GM12878 (cell line): Measurements from ENCODE around the gene SEC11A. TPM values are rescaled to one million over a fixed set of nuclear protein-coding genes. Genes with fewer than 3 reads are reported as not detected.

Experiments used
- ATAC-seq: fragments of 200-7000 bp; cut with Tn5 transposase; 3 replicates; pipeline ENCODE4 v1.9.1; 2020; ENCODE audit warnings: mild to moderate bottlenecking, moderate library complexity
- BruUV-seq: library from RNA; stranded (reverse); fragments of 400-500 nt; replicated peaks from 2 replicates; lab custom pipeline; 2021; lab: Mats Ljungman, UMichigan
- CTCF ChIA-PET: fragments of 300-600 bp; sonication (Branson Sonifier 250); formaldehyde crosslinking; extraction: SDS; loops from one replicate; lab custom pipeline; 2021; ENCODE audit warnings: inconsistent platforms; lab: Yijun Ruan, JAX
- POLR2A ChIA-PET: fragments of 350-600 bp; formaldehyde crosslinking; extraction: SDS; loops from one replicate; lab custom pipeline; 2021; ENCODE audit warnings: inconsistent platforms; lab: Charles Lee
- RAD21 ChIA-PET: fragments of 300-600 bp; sonication (Branson Sonifier 250); formaldehyde crosslinking; loops from one replicate; lab custom pipeline; 2023; ENCODE audit warnings: antibody characterized with exemption; ENCODE audit not compliant: unreplicated experiment; lab: Charles Lee
- SMC1A ChIA-PET: fragments of 300-600 bp; sonication (Branson Sonifier 250); formaldehyde crosslinking; loops from one replicate; lab custom pipeline; 2023; ENCODE audit not compliant: unreplicated experiment, uncharacterized antibody; lab: Charles Lee
- DNase-seq: peaks from one replicate; pipeline ENCODE4 v3.0.0-alpha.2; 2011; ENCODE audit warnings: low read depth, low spot score
- FAIRE-seq: peaks from 3 replicates; lab custom pipeline; 2011; peaks lifted over from hg19 to GRCh38; lab: Jason Lieb, UNC
- H2AFZ ChIP-seq: 2 replicates; pipeline ENCODE4 v1.6.0; 2011; ENCODE audit warnings: low read depth, low read length, control low read depth; ENCODE audit not compliant: control insufficient read depth
- H3K27ac ChIP-seq: 2 replicates; pipeline ENCODE4 v1.5.1; 2011; ENCODE audit warnings: control low read depth; ENCODE audit not compliant: control insufficient read depth, insufficient read depth
- H3K27me3 ChIP-seq, 2 experiments: replicated peaks in 1 of 2; 2 replicates each; pipeline versions ENCODE4 v1.6.0 to v1.6.1; 2011; ENCODE audit warnings: low read length in 1 of 2; ENCODE audit not compliant: control insufficient read depth in 2 of 2, insufficient read depth in 2 of 2
- H3K36me3 ChIP-seq, 2 experiments: 2 replicates each; pipeline ENCODE4 v1.5.1; 2011; ENCODE audit warnings: low read length in 1 of 2; ENCODE audit not compliant: control insufficient read depth in 2 of 2, insufficient read depth in 2 of 2
- H3K4me1 ChIP-seq: 2 replicates; pipeline ENCODE4 v1.6.1; 2011; ENCODE audit warnings: mild to moderate bottlenecking, low read length, moderate library complexity, mixed read lengths; ENCODE audit not compliant: control insufficient read depth, insufficient read depth
- H3K4me2 ChIP-seq: 2 replicates; pipeline ENCODE4 v1.6.0; 2011; ENCODE audit warnings: control low read depth; ENCODE audit not compliant: control insufficient read depth, insufficient read depth
- H3K4me3 ChIP-seq: fragments of 200-600 bp; sonication (generic); 2 replicates; pipeline ENCODE4 v1.5.1; 2016
- H3K79me2 ChIP-seq: 2 replicates; pipeline ENCODE4 v1.6.0; 2011; ENCODE audit warnings: low read length; ENCODE audit not compliant: control insufficient read depth, insufficient read depth
- H3K9ac ChIP-seq: 2 replicates; pipeline ENCODE4 v1.8.0; 2011; ENCODE audit warnings: low read length, control low read depth, mixed read lengths; ENCODE audit not compliant: control insufficient read depth, insufficient read depth
- H3K9me3 ChIP-seq: replicated peaks from 3 replicates; pipeline ENCODE4 v1.5.1; 2011; ENCODE audit warnings: mild to moderate bottlenecking, low read length; ENCODE audit not compliant: control insufficient read depth, insufficient read depth
- H4K20me1 ChIP-seq: 2 replicates; pipeline ENCODE4 v1.6.0; 2011; ENCODE audit not compliant: control insufficient read depth, insufficient read depth
- BMI1 ChIP-seq: fragments of 450-650 bp; IDR thresholded peaks from 2 replicates; pipeline ENCODE4 v1.6.1; 2016; ENCODE audit warnings: mild to moderate bottlenecking, moderate library complexity, borderline replicate concordance
- CHD4 ChIP-seq: fragments of 200-600 bp; sonication (generic); IDR thresholded peaks from 2 replicates; pipeline ENCODE4 v1.6.1; 2016; ENCODE audit warnings: mild to moderate bottlenecking
- MLLT1 ChIP-seq: fragments of 450-650 bp; IDR thresholded peaks from 2 replicates; pipeline ENCODE4 v1.6.1; 2016; ENCODE audit warnings: mild to moderate bottlenecking
- PRDM15 ChIP-seq: fragments of 450-650 bp; formaldehyde crosslinking; IDR thresholded peaks from 2 replicates; pipeline ENCODE4 v1.4.0; 2020; ENCODE audit warnings: mild to moderate bottlenecking, moderate library complexity
- SIX5 ChIP-seq: IDR thresholded peaks from 2 replicates; pipeline ENCODE4 v1.6.1; 2011; ENCODE audit warnings: mild to moderate bottlenecking, low read depth, low read length, moderate library complexity; ENCODE audit not compliant: severe bottlenecking
- TCF3 ChIP-seq: IDR thresholded peaks from 2 replicates; pipeline ENCODE4 v1.6.1; 2012; ENCODE audit warnings: low read depth, mild to moderate bottlenecking, low read length, borderline replicate concordance; ENCODE audit not compliant: insufficient read depth
- TCF7 ChIP-seq: IDR thresholded peaks from 2 replicates; pipeline ENCODE4 v1.6.1; 2014; ENCODE audit warnings: antibody characterized with exemption, borderline replicate concordance
- ZBTB11 ChIP-seq: fragments of 450-650 bp; formaldehyde crosslinking; IDR thresholded peaks from 2 replicates; pipeline ENCODE4 v1.5.0; 2022; ENCODE audit warnings: mild to moderate bottlenecking, missing genetic modification characterization
- ZNF687 ChIP-seq: fragments of 450-650 bp; IDR thresholded peaks from 2 replicates; pipeline ENCODE4 v1.6.1; 2017; ENCODE audit warnings: mild to moderate bottlenecking, moderate library complexity
- WGBS: methylation state at CpG from one replicate; pipeline ENCODE4 v1.1.6; 2016; ENCODE audit warnings: low lambda C conversion rate; ENCODE audit not compliant: insufficient replicate concordance, insufficient coverage; ENCODE audit errors: missing lambda C conversion rate; 5-methylcytosine and 5-hydroxymethylcytosine counted together
- in situ Hi-C: fragments of 300-500 bp; cut with MboI; formaldehyde crosslinking; loops from 9 replicates; pipeline ENCODE4 v1.14.3; 2018; ENCODE audit warnings: mixed read lengths
- intact Hi-C: fragments of 100-400 bp; cut with micrococcal nuclease; formaldehyde crosslinking; loops from one replicate; pipeline ENCODE4 v1.14.2; 2022; ENCODE audit not compliant: unreplicated experiment
- polyA plus RNA-seq, 11 experiments: library from polyadenylated mRNA; depleted of rRNA in 4 of 11; unstranded in 6 of 11; stranded (reverse) in 5 of 11; fragments of >200 nt; fragmentation: Nextera tagmentation in 4 of 11; fragmentation: Illumina TruSeq in 1 of 11; extraction: Ambion mirVana in 4 of 11; extraction: Trizol in 1 of 11; gene quantifications; 1 replicate in 1 of 11; 2 replicates in 10 of 11; pipeline versions ENCODE4 v1.2.1 to v1.2.3, GENCODE V29; 2011 to 2016; ENCODE audit warnings: inconsistent platforms in 2 of 11, missing spikeins in 2 of 11, low read depth in 1 of 11
- total RNA-seq, 4 experiments: library from RNA; depleted of rRNA in 3 of 4; stranded (reverse); fragments of >200 nt in 3 of 4; fragmentation: Illumina TruSeq in 1 of 4; extraction: Trizol in 1 of 4; gene quantifications; 2 replicates each; pipeline versions ENCODE4 v1.2.1 to v1.2.3, GENCODE V29; 2013 to 2021

The SEC11A gene
- total and polyA plus RNA-seq, 10 of the 15 experiments (the other 5 are each of a cell fraction or from before 2014, with no cell fraction given), result 99.2 to 159 (median 143) TPM

- H3K4me3 ChIP-seq, result 0 out of 2 replicates have a peak overlapping the region, but pooled peaks have one; percentile 8
- intact Hi-C loops (no loop called here), in situ Hi-C loops (no loop called here)
- RAD21 ChIA-PET, result no interaction called here
- peaks cover 27% of the 10 kb centered on the region for H3K4me1 ChIP-seq
- CTCF ChIA-PET, result no interaction called here
- DNase-seq (no peak), ATAC-seq (peak; percentile 74), FAIRE-seq (peak; percentile 87)
- no TSS peak for BruUV-seq
- peak overlapping the region; percentile 38; the same call in 1 of the 2 replicates for H3K27ac ChIP-seq
- SMC1A ChIA-PET, result interaction anchor here (0.9 kb wide), 1 partner anchor 13 kb away, joined by 3 read pairs; no protein-coding TSS in a partner anchor
- WGBS, result under 1% methylated on average over 4 of the region's 4 CpGs
- peaks cover 5% of the 10 kb centered on the region for H4K20me1 ChIP-seq
- H3K79me2 ChIP-seq, result peaks cover 74% of the 10 kb centered on the region
- H3K4me2 ChIP-seq, result peak overlapping the region; percentile 73
- H3K27me3 ChIP-seq, result no peaks in the 10 kb centered on the region
- H3K9ac ChIP-seq, result no peak overlapping the region
- H3K9me3 ChIP-seq, result no peaks in the 10 kb centered on the region
- POLR2A ChIA-PET, result interaction anchor here (1.3 kb wide), 1 partner anchor 46 kb away, joined by 4 read pairs; the partner anchor contains the start of gene SEC11A
- H2AFZ ChIP-seq, result no peak overlapping the region
- H3K36me3 ChIP-seq, result peaks cover 0 to 5% of the 10 kb centered on the region in 2 experiments; a peak in 3 of 4 replicates
- TF ChIP-seq TCF3 (no peak), TCF7 (no peak), CHD4 (no peak), MLLT1 (no peak), ZNF687 (0 out of 2 replicates have a peak, but pooled peaks have one; percentile 17), BMI1 (no peak), PRDM15 (CRISPR knock-in tag) (no peak), SIX5 (no peak), ZBTB11 (CRISPR knock-in tag) (no peak)
These were observed 45.7 kb upstream of the SEC11A start for GRCh38 chr15:84761607-84762131.
